Loucy (cell line): ENCODE measurements around the gene SMC6.
A peak's percentile ranks its signal among the peaks of the same experiment; 100 is the strongest.

Experiments
- H2AFZ ChIP-seq: fragments of 200-600 bp; sonication (generic); 2 replicates; pipeline ENCODE4 v1.6.0; 2016; ENCODE audit warnings: antibody characterized with exemption, mild to moderate bottlenecking, low read length, moderate library complexity
- H3F3A ChIP-seq: fragments of 200-600 bp; 2 replicates; pipeline ENCODE4 v1.6.0; 2016; ENCODE audit warnings: antibody characterized with exemption, low read depth, mild to moderate bottlenecking
- H3K27me3 ChIP-seq: fragments of 200-600 bp; sonication (generic); 2 replicates; pipeline ENCODE4 v1.6.1; 2014; ENCODE audit warnings: low read length, mild to moderate bottlenecking; ENCODE audit not compliant: insufficient read depth, poor library complexity, severe bottlenecking
- H3K36me3 ChIP-seq: fragments of 200-600 bp; sonication (generic); 2 replicates; pipeline ENCODE4 v1.6.1; 2016; ENCODE audit warnings: low read length; ENCODE audit not compliant: insufficient read depth
- H3K4me1 ChIP-seq: fragments of 200-600 bp; sonication (generic); 2 replicates; pipeline ENCODE4 v1.5.1; 2014; ENCODE audit warnings: low read length, mild to moderate bottlenecking; ENCODE audit not compliant: insufficient read depth, poor library complexity, severe bottlenecking
- H3K4me2 ChIP-seq: fragments of 200-600 bp; sonication (generic); 2 replicates; pipeline ENCODE4 v1.6.0; 2014; ENCODE audit warnings: antibody characterized with exemption, low read length, low read depth, mild to moderate bottlenecking; ENCODE audit not compliant: poor library complexity, severe bottlenecking
- H3K4me3 ChIP-seq: fragments of 200-600 bp; sonication (generic); 2 replicates; pipeline ENCODE4 v1.5.1; 2014; ENCODE audit warnings: low read length, mild to moderate bottlenecking, mixed read lengths; ENCODE audit not compliant: poor library complexity, severe bottlenecking
- H3K79me2 ChIP-seq: fragments of 200-600 bp; sonication (generic); 2 replicates; pipeline ENCODE4 v1.6.1; 2014; ENCODE audit warnings: low read length; ENCODE audit not compliant: insufficient read depth
- H3K9ac ChIP-seq: fragments of 200-600 bp; sonication (generic); 2 replicates; pipeline ENCODE4 v1.6.0; 2014; ENCODE audit warnings: mild to moderate bottlenecking, low read depth, low read length, moderate library complexity; ENCODE audit not compliant: poor library complexity, severe bottlenecking
- H3K9me2 ChIP-seq: fragments of 200-600 bp; sonication (generic); replicated peaks from 2 replicates; pipeline ENCODE4 v1.6.1; 2016; ENCODE audit warnings: low read depth, low read length, mixed read lengths
- H3K9me3 ChIP-seq: fragments of 200-600 bp; sonication (generic); 2 replicates; pipeline ENCODE4 v1.6.1; 2014; ENCODE audit warnings: mild to moderate bottlenecking, antibody characterized with exemption, low read length, low read depth; ENCODE audit not compliant: insufficient read depth
- H4K20me1 ChIP-seq: fragments of 200-600 bp; sonication (generic); 2 replicates; pipeline ENCODE4 v1.6.0; 2014; ENCODE audit warnings: antibody characterized with exemption, low read length, mild to moderate bottlenecking; ENCODE audit not compliant: insufficient read depth, poor library complexity, severe bottlenecking
- EZH2phosphoT487 ChIP-seq: fragments of 200-600 bp; IDR thresholded peaks from 2 replicates; pipeline ENCODE4 v1.6.1; 2018; ENCODE audit warnings: antibody characterized with exemption, mild to moderate bottlenecking, moderate library complexity, borderline replicate concordance
- TF ChIP-seq, protein P1 (sequence below): fragments of 200-600 bp; sonication (generic); conservative IDR thresholded peaks from 2 replicates; pipeline ENCODE4 v1.5.1; 2014; ENCODE audit warnings: mild to moderate bottlenecking, antibody characterized with exemption, low read length

Gene SMC6

GRCh38 chr2:17646081-17646554, 107.5 kb downstream of the SMC6 start:
- H3K36me3 ChIP-seq, result no peaks in the 10 kb centered on the region
- H3K27me3 ChIP-seq, result no peaks in the 10 kb centered on the region
- no peak overlapping the region for H3K4me3 ChIP-seq
- no peaks in the 10 kb centered on the region for H3K9me3 ChIP-seq
- H3K9ac ChIP-seq, result no peak overlapping the region
- no peak overlapping the region for H3K4me2 ChIP-seq
- no peaks in the 10 kb centered on the region for H4K20me1 ChIP-seq
- peak overlapping the region; percentile 22; the same call in 1 of the 2 replicates for H2AFZ ChIP-seq
- H3F3A ChIP-seq, result no peaks in the 10 kb centered on the region
- TF ChIP-seq, protein P1, sequence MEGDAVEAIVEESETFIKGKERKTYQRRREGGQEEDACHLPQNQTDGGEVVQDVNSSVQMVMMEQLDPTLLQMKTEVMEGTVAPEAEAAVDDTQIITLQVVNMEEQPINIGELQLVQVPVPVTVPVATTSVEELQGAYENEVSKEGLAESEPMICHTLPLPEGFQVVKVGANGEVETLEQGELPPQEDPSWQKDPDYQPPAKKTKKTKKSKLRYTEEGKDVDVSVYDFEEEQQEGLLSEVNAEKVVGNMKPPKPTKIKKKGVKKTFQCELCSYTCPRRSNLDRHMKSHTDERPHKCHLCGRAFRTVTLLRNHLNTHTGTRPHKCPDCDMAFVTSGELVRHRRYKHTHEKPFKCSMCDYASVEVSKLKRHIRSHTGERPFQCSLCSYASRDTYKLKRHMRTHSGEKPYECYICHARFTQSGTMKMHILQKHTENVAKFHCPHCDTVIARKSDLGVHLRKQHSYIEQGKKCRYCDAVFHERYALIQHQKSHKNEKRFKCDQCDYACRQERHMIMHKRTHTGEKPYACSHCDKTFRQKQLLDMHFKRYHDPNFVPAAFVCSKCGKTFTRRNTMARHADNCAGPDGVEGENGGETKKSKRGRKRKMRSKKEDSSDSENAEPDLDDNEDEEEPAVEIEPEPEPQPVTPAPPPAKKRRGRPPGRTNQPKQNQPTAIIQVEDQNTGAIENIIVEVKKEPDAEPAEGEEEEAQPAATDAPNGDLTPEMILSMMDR, result peak; percentile 87
- no peak for TF ChIP-seq EZH2phosphoT487
- no peaks in the 10 kb centered on the region for H3K4me1 ChIP-seq
- H3K9me2 ChIP-seq, result no peaks in the 10 kb centered on the region
- H3K79me2 ChIP-seq, result no peaks in the 10 kb centered on the region

DNA sequence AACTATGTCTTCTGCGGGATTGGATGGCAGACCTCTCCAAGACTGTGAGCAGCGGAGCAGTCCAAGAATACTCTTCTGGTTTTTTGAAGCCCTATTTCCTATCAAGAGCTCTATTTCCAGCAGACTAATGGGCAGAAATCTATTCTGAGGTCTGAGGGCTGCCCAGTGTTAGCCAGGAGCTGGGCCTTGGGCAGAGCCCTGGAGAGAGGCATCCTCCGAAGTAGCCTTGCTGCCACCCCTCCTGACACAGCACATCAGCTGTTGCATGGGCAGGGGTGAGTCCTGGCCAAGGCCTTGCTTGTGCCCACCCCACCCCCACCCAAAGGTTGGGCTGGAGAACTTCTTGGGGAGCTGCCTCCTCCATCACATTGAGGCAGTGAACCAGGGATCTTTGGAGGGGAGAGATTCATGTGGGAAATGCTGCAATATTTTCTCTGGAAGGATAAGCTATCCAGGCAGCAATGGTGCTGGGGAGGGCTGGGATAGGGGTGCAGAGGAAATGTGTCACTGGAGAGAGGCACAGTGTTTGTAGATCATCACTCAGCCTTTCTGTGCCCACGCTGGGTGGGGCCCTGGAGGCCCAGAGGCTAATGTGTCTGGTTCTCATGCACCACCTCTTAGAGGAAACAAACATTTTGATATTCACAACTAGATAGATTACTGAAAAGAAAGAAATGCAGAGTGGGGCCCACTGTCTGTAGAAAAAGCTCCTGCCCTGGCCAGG, 108.5 kb downstream of the SMC6 start:
- Histone ChIP-seq H4K20me1 (no peaks in the 10 kb centered on the region), H3K4me1 (no peaks in the 10 kb centered on the region), H3K4me3 (no peak overlapping the region), H3K9me2 (no peaks in the 10 kb centered on the region), H3F3A (no peaks in the 10 kb centered on the region), H3K79me2 (no peaks in the 10 kb centered on the region), H3K36me3 (no peaks in the 10 kb centered on the region), H3K9ac (no peak overlapping the region), H3K4me2 (no peak overlapping the region), H3K27me3 (no peaks in the 10 kb centered on the region), H2AFZ (no peak overlapping the region), H3K9me3 (no peaks in the 10 kb centered on the region)
- TF ChIP-seq, protein P1, result no peak
- TF ChIP-seq EZH2phosphoT487, result no peak

- H3K79me2 ChIP-seq, result no peaks in the 10 kb centered on the region
- H3K9me2 ChIP-seq, result no peaks in the 10 kb centered on the region
- H3K27me3 ChIP-seq, result no peaks in the 10 kb centered on the region
- H4K20me1 ChIP-seq, result no peaks in the 10 kb centered on the region
- H2AFZ ChIP-seq, result no peak overlapping the region
- H3K4me2 ChIP-seq, result no peak overlapping the region
- H3K4me1 ChIP-seq, result no peaks in the 10 kb centered on the region
- H3K36me3 ChIP-seq, result no peaks in the 10 kb centered on the region
- H3K4me3 ChIP-seq, result no peak overlapping the region
- TF ChIP-seq, protein P1, result no peak
- TF ChIP-seq EZH2phosphoT487, result no peak
- H3K9me3 ChIP-seq, result no peaks in the 10 kb centered on the region
- H3F3A ChIP-seq, result no peaks in the 10 kb centered on the region
- H3K9ac ChIP-seq, result no peak overlapping the region
These were observed 110.5 kb downstream of the SMC6 start for GRCh38 chr2:17643031-17643615.
